KMS-11 (cell line): ENCODE results near the gene IL17A.

Source experiments
- H2AFZ ChIP-seq: fragments of 200-600 bp; sonication (generic); 2 replicates; pipeline ENCODE4 v1.6.1; 2016; ENCODE audit warnings: antibody characterized with exemption, mixed run types, low read depth
- H3K27ac ChIP-seq: fragments of 200-600 bp; sonication (generic); 2 replicates; pipeline ENCODE4 v1.6.1; 2016; ENCODE audit warnings: mild to moderate bottlenecking, mixed run types
- H3K27me3 ChIP-seq: fragments of 200-600 bp; sonication (generic); 2 replicates; pipeline ENCODE4 v1.6.1; 2017; ENCODE audit warnings: mild to moderate bottlenecking, low read depth, mixed run types, moderate library complexity; ENCODE audit not compliant: insufficient read depth
- H3K36me3 ChIP-seq: fragments of 200-600 bp; sonication (generic); 2 replicates; pipeline ENCODE4 v1.6.1; 2017; ENCODE audit warnings: mild to moderate bottlenecking, mixed run types; ENCODE audit not compliant: insufficient read depth
- H3K4me1 ChIP-seq: fragments of 200-600 bp; sonication (generic); 2 replicates; pipeline ENCODE4 v1.6.1; 2016; ENCODE audit warnings: mild to moderate bottlenecking, low read depth, mixed run types; ENCODE audit not compliant: poor library complexity, severe bottlenecking
- H3K4me2 ChIP-seq: fragments of 200-600 bp; sonication (generic); 2 replicates; pipeline ENCODE4 v1.7.0; 2016; ENCODE audit warnings: mild to moderate bottlenecking, mixed run types
- H3K4me3 ChIP-seq: fragments of 200-600 bp; sonication (generic); IDR thresholded peaks from 2 replicates; pipeline ENCODE4 v1.6.1; 2017; ENCODE audit warnings: low read depth, low read length, mixed read lengths; ENCODE audit not compliant: insufficient read depth
- H3K79me2 ChIP-seq: fragments of 200-600 bp; sonication (generic); 2 replicates; pipeline ENCODE4 v1.6.1; 2016; ENCODE audit warnings: low read depth, mixed run types; ENCODE audit not compliant: insufficient read depth
- H3K9ac ChIP-seq: fragments of 200-600 bp; sonication (generic); 2 replicates; pipeline ENCODE4 v1.6.1; 2016; ENCODE audit warnings: mild to moderate bottlenecking, mixed run types
- H4K20me1 ChIP-seq: fragments of 200-600 bp; sonication (generic); 2 replicates; pipeline ENCODE4 v1.6.1; 2016; ENCODE audit warnings: mild to moderate bottlenecking, mixed run types; ENCODE audit not compliant: insufficient read depth
- CTCF ChIP-seq: fragments of 200-600 bp; sonication (generic); conservative IDR thresholded peaks from 2 replicates; pipeline ENCODE4 v1.6.1; 2017; ENCODE audit warnings: low read depth, mild to moderate bottlenecking, antibody characterized with exemption, low read length, moderate library complexity, mixed read lengths

IL17A gene

GRCh38 chr6:52201046-52201445, 14.9 kb downstream of the IL17A start:
- TF ChIP-seq CTCF: no peak

GRCh38 chr6:52201493-52201892, 15.3 kb downstream of the IL17A start:
- TF ChIP-seq CTCF: no peak
- no peaks in the 10 kb centered on the region for H4K20me1 ChIP-seq
- H3K4me2 ChIP-seq: no peak overlapping the region
- no peak overlapping the region for H2AFZ ChIP-seq
- H3K9ac ChIP-seq: no peak overlapping the region
- H3K27me3 ChIP-seq: no peaks in the 10 kb centered on the region
- H3K79me2 ChIP-seq: no peaks in the 10 kb centered on the region
- H3K27ac ChIP-seq: no peak overlapping the region
- no peaks in the 10 kb centered on the region for H3K36me3 ChIP-seq
- no peaks in the 10 kb centered on the region for H3K4me1 ChIP-seq
- no peak overlapping the region for H3K4me3 ChIP-seq

More at GRCh38 chr6:52201046-52201445, 14.9 kb downstream of the IL17A start:
- Histone ChIP-seq H3K36me3 (no peaks in the 10 kb centered on the region), H3K4me1 (no peaks in the 10 kb centered on the region), H3K27ac (no peak overlapping the region), H3K9ac (no peak overlapping the region), H3K79me2 (no peaks in the 10 kb centered on the region), H3K4me3 (no peak overlapping the region), H2AFZ (no peak overlapping the region), H3K27me3 (no peaks in the 10 kb centered on the region), H4K20me1 (no peaks in the 10 kb centered on the region), H3K4me2 (no peak overlapping the region)

- H3K9ac ChIP-seq: no peak overlapping the region
- no peaks in the 10 kb centered on the region for H3K27me3 ChIP-seq
- H3K4me3 ChIP-seq: no peak overlapping the region
- no peak overlapping the region for H3K27ac ChIP-seq
- no peak overlapping the region for H3K4me2 ChIP-seq
- TF ChIP-seq CTCF: peak; percentile 37; the same call in 1 of the 2 replicates
- no peaks in the 10 kb centered on the region for H3K36me3 ChIP-seq
- no peak overlapping the region for H2AFZ ChIP-seq
- H4K20me1 ChIP-seq: no peaks in the 10 kb centered on the region
- no peaks in the 10 kb centered on the region for H3K79me2 ChIP-seq
- H3K4me1 ChIP-seq: peaks cover 11% of the 10 kb centered on the region
These were observed 20.9 kb downstream of the IL17A start for GRCh38 chr6:52207066-52207465.

- no peaks in the 10 kb centered on the region for H3K36me3 ChIP-seq
- no peak overlapping the region for H3K9ac ChIP-seq
- TF ChIP-seq CTCF: no peak
- no peak overlapping the region for H3K4me3 ChIP-seq
- no peak overlapping the region for H2AFZ ChIP-seq
- no peaks in the 10 kb centered on the region for H4K20me1 ChIP-seq
- H3K27ac ChIP-seq: no peak overlapping the region
- H3K4me1 ChIP-seq: peaks cover 27% of the 10 kb centered on the region
- no peaks in the 10 kb centered on the region for H3K27me3 ChIP-seq
- no peaks in the 10 kb centered on the region for H3K79me2 ChIP-seq
- H3K4me2 ChIP-seq: no peak overlapping the region
These were observed 22.4 kb downstream of the IL17A start for GRCh38 chr6:52208612-52209011.
